HepG2 (cell line): ENCODE results near the gene CDC26. TPM values are rescaled to one million over a fixed set of nuclear protein-coding genes. Genes with fewer than 3 reads are reported as not detected.

Experiments
- ATAC-seq: fragments of 200-7000 bp; cut with Tn5 transposase; 3 replicates; pipeline ENCODE4 v1.9.1; 2020; ENCODE audit warnings: mild to moderate bottlenecking, moderate library complexity
- BruUV-seq: library from RNA; stranded (reverse); fragments of 400-500 nt; replicated peaks from 2 replicates; lab custom pipeline; 2021; lab: Mats Ljungman, UMichigan
- CTCF ChIA-PET: fragments of 300-600 bp; formaldehyde crosslinking; extraction: SDS; loops from one replicate; lab custom pipeline; 2021; ENCODE audit warnings: low total read pairs, inconsistent platforms, low intra/inter-chr PET ratio; lab: Yijun Ruan, JAX
- POLR2A ChIA-PET: fragments of 350-600 bp; sonication (Branson Sonifier 250); formaldehyde crosslinking; loops from one replicate; lab custom pipeline; 2020; ENCODE audit warnings: antibody characterized with exemption, inconsistent platforms; lab: Yijun Ruan, JAX
- DNase-seq: peaks from one replicate; pipeline ENCODE4 v3.0.0-alpha.2; 2015; ENCODE audit warnings: low spot score
- FAIRE-seq: peaks from 3 replicates; lab custom pipeline; 2011; peaks lifted over from hg19 to GRCh38; lab: Jason Lieb, UNC
- H2AFZ ChIP-seq: one replicate; pipeline ENCODE4 v1.6.1; 2011; ENCODE audit warnings: low read length, inconsistent platforms
- H3K27ac ChIP-seq: fragments of 300-600 bp; 3 replicates; pipeline ENCODE4 v1.8.0; 2011; ENCODE audit warnings: mixed run types, mild to moderate bottlenecking, mixed read lengths, low read length, inconsistent platforms; ENCODE audit not compliant: insufficient read depth; ENCODE audit errors: extremely low read length
- H3K27me3 ChIP-seq, 2 experiments: fragments of 200-600 bp in 1 of 2; 2 replicates in 1 of 2; 3 replicates in 1 of 2; pipeline versions ENCODE4 v1.6.0 to v1.8.0; 2011; ENCODE audit warnings: low read length in 2 of 2, mild to moderate bottlenecking in 2 of 2, moderate library complexity in 2 of 2, inconsistent platforms in 1 of 2; ENCODE audit not compliant: insufficient read depth in 2 of 2, control insufficient read depth in 1 of 2
- H3K36me3 ChIP-seq, 2 experiments: fragments of 200-600 bp in 1 of 2; replicated peaks in 1 of 2; 2 replicates in 1 of 2; 3 replicates in 1 of 2; pipeline versions ENCODE4 v1.5.1 to v1.8.0; 2011; ENCODE audit warnings: low read length in 2 of 2, inconsistent platforms in 1 of 2; ENCODE audit not compliant: insufficient read depth in 2 of 2, control insufficient read depth in 1 of 2
- H3K4me1 ChIP-seq: 2 replicates; pipeline ENCODE4 v1.5.1; 2012; ENCODE audit warnings: low read length, inconsistent platforms; ENCODE audit not compliant: insufficient read depth
- H3K4me2 ChIP-seq: 2 replicates; pipeline ENCODE4 v1.6.0; 2011; ENCODE audit warnings: low read depth, low read length, inconsistent platforms
- H3K4me3 ChIP-seq, 3 experiments: fragments of 200-600 bp in 1 of 3; sonication (generic), shearing (Covaris generic) in 1 of 3; replicated peaks in 1 of 3; 2 replicates each; pipeline ENCODE4 v1.5.1; 2011 to 2016; ENCODE audit warnings: low read length in 3 of 3, inconsistent platforms in 2 of 3, low read depth in 2 of 3, mild to moderate bottlenecking in 2 of 3, control low read depth in 1 of 3, mixed read lengths in 1 of 3; ENCODE audit not compliant: insufficient read depth in 1 of 3
- H3K79me2 ChIP-seq: one replicate; pipeline ENCODE4 v1.6.1; 2011; ENCODE audit warnings: low read length, inconsistent platforms; ENCODE audit not compliant: insufficient read depth
- H3K9ac ChIP-seq: 2 replicates; pipeline ENCODE4 v1.6.0; 2011; ENCODE audit warnings: mild to moderate bottlenecking, low read depth, low read length, inconsistent platforms; ENCODE audit not compliant: insufficient read depth
- H3K9me3 ChIP-seq: 2 replicates; pipeline ENCODE4 v1.5.1; 2012; ENCODE audit warnings: mild to moderate bottlenecking, low read length
- H4K20me1 ChIP-seq: 2 replicates; pipeline ENCODE4 v1.6.0; 2011; ENCODE audit warnings: inconsistent platforms, mild to moderate bottlenecking, low read length, moderate library complexity; ENCODE audit not compliant: insufficient read depth
- GRHL1 ChIP-seq: sonication (generic); formaldehyde crosslinking; conservative IDR thresholded peaks from 2 replicates; pipeline ENCODE4 v1.8.0; 2022; ENCODE audit warnings: missing genetic modification reagents
- HNRNPH1 ChIP-seq: fragments of 200-400 bp; formaldehyde crosslinking; optimal IDR thresholded peaks from 2 replicates; pipeline ENCODE3; 2017; ENCODE audit warnings: mild to moderate bottlenecking, low read depth, low read length
- JDP2 ChIP-seq: sonication (generic); formaldehyde crosslinking; IDR thresholded peaks from 2 replicates; pipeline ENCODE4 v1.8.1; 2022; ENCODE audit warnings: missing genetic modification reagents, borderline replicate concordance
- KMT2B ChIP-seq: IDR thresholded peaks from 2 replicates; pipeline ENCODE4 v1.6.1; 2016; ENCODE audit warnings: missing genetic modification reagents, missing compliant biosample characterization
- RNF219 ChIP-seq: sonication (generic); formaldehyde crosslinking; IDR thresholded peaks from 2 replicates; pipeline ENCODE4 v1.5.0; 2020; ENCODE audit warnings: mild to moderate bottlenecking, missing genetic modification reagents
- TBX2 ChIP-seq: sonication (generic); formaldehyde crosslinking; IDR thresholded peaks from 2 replicates; pipeline ENCODE4 v1.5.0; 2020; ENCODE audit warnings: missing genetic modification reagents, mild to moderate bottlenecking, borderline replicate concordance
- ZNF7 ChIP-seq: IDR thresholded peaks from 2 replicates; pipeline ENCODE4 v1.6.1; 2016; ENCODE audit warnings: missing biosample characterization, missing genetic modification reagents
- WGBS: methylation state at CpG from one replicate; pipeline ENCODE4 v1.1.6; 2017; ENCODE audit warnings: low lambda C conversion rate; 5-methylcytosine and 5-hydroxymethylcytosine counted together
- in situ Hi-C: cut with HindIII; loops from 2 replicates; pipeline ENCODE4 v1.10.0; 2017; ENCODE audit warnings: low pct_unique_long_range_greater_than_20kb; ENCODE audit not compliant: extremely low pct_ligation_motif_present
- intact Hi-C: fragments of 100-400 bp; cut with micrococcal nuclease; formaldehyde crosslinking; loops from one replicate; pipeline ENCODE4 v1.10.0; 2022; ENCODE audit not compliant: unreplicated experiment
- polyA plus RNA-seq, 8 experiments: library from polyadenylated mRNA; depleted of rRNA in 3 of 8; stranded (reverse) in 7 of 8; unstranded in 1 of 8; fragments of >200 nt; fragmentation: Illumina TruSeq in 4 of 8; extraction: Trizol in 4 of 8; gene quantifications; 2 replicates each; pipeline versions ENCODE4 v1.2.1 to v1.2.3, GENCODE V29; 2011 to 2016; ENCODE audit warnings: low read depth in 4 of 8, missing spikeins in 1 of 8, mixed read lengths in 1 of 8; ENCODE audit not compliant: insufficient read depth in 1 of 8
- total RNA-seq, 5 experiments: library from RNA; depleted of rRNA; stranded (reverse); fragments of >200 nt; fragmentation: Illumina TruSeq; extraction: Trizol; gene quantifications; 2 replicates each; pipeline ENCODE4 v1.2.3, GENCODE V29; 2016; ENCODE audit warnings: low read depth in 1 of 5
- TF ChIP-seq, protein P1 (sequence below): sonication (generic); formaldehyde crosslinking; IDR thresholded peaks from 2 replicates; pipeline ENCODE4 v1.4.0; 2020; ENCODE audit warnings: missing genetic modification reagents

The CDC26 gene
- total and polyA plus RNA-seq, 2 of the 13 experiments (the other 11 are each of a cell fraction or from before 2014, with no cell fraction given): 26.6 to 57.9 TPM

GRCh38 chr9:113309204-113309813, 33.9 kb upstream of the CDC26 start (continued):
- no peak for TF ChIP-seq JDP2 (CRISPR knock-in tag)

DNA sequence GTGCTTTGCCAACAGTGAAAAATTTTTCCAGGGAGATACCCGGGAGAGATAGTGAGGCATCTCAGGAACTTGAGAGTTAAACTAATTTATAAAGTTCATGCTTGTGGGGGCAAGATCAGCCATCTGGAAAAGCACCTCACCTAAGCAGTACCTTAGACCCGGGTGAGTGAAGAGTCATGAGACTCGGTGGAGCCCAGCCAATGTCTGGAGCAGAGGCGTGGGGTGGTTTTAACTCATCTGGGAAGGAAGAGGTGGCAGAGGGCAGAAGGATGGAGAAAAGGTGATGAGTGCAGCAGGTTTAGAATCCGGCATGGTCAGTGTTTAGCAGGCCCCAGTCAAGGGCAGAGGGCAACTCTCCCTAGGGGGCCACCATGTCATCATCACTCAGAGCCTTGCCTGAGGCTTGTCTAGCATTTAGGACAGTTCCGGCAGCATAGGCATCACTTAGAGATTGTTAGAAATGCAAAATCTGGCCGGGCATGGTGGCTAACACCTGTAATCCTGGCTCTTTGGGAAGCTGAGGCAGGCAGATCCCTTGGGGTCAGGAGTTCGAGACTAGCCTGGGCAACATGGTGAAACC, 32.1 kb upstream of the CDC26 start:
- peaks cover 0 to 1% of the 10 kb centered on the region in 2 experiments; a peak in 1 of 5 replicates for H3K27me3 ChIP-seq
- in situ Hi-C loops (no loop called here), intact Hi-C loops (no loop called here)
- ChIA-PET POLR2A (no interaction called here), CTCF (no interaction called here)
- ATAC-seq (no peak), DNase-seq (no peak), FAIRE-seq (no peak)
- no peak overlapping the region for H3K4me3 ChIP-seq
- H3K9ac ChIP-seq: no peak overlapping the region
- 22% methylated on average over 8 of the region's 8 CpGs for WGBS
- TF ChIP-seq KMT2B (CRISPR knock-in tag): no peak
- no peak for TF ChIP-seq ZNF7 (CRISPR knock-in tag)
- no peak for TF ChIP-seq HNRNPH1
- TF ChIP-seq RNF219 (CRISPR knock-in tag): no peak
- no peak for TF ChIP-seq TBX2 (CRISPR knock-in tag)
- no peak for TF ChIP-seq GRHL1 (CRISPR knock-in tag)
- TF ChIP-seq, protein P1, sequence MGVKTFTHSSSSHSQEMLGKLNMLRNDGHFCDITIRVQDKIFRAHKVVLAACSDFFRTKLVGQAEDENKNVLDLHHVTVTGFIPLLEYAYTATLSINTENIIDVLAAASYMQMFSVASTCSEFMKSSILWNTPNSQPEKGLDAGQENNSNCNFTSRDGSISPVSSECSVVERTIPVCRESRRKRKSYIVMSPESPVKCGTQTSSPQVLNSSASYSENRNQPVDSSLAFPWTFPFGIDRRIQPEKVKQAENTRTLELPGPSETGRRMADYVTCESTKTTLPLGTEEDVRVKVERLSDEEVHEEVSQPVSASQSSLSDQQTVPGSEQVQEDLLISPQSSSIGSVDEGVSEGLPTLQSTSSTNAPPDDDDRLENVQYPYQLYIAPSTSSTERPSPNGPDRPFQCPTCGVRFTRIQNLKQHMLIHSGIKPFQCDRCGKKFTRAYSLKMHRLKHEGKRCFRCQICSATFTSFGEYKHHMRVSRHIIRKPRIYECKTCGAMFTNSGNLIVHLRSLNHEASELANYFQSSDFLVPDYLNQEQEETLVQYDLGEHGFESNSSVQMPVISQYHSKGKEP (CRISPR knock-in tag): no peak
- H3K4me1 ChIP-seq: peaks cover 27% of the 10 kb centered on the region
- no peaks in the 10 kb centered on the region for H4K20me1 ChIP-seq
- H3K79me2 ChIP-seq: no peaks in the 10 kb centered on the region
- no peaks in the 10 kb centered on the region for H3K9me3 ChIP-seq
- H2AFZ ChIP-seq: no peak overlapping the region
- no peak overlapping the region for H3K4me2 ChIP-seq
- BruUV-seq: no TSS peak
- no peak overlapping the region for H3K27ac ChIP-seq
- no peaks in the 10 kb centered on the region for H3K36me3 ChIP-seq
